GM21367 (cell line): ENCODE data around the gene TGFB1I1.
"Not testable (repeated sequence)": the region's sequence is repeated elsewhere in the genome, so short reads cannot be mapped to it uniquely, and the experiment has no call there.

Source experiments
- ATAC-seq: cut with Tn5 transposase; IDR thresholded peaks from one replicate; pipeline ENCODE4 v1.9.1; 2021; ENCODE audit not compliant: unreplicated experiment

The TGFB1I1 gene

DNA sequence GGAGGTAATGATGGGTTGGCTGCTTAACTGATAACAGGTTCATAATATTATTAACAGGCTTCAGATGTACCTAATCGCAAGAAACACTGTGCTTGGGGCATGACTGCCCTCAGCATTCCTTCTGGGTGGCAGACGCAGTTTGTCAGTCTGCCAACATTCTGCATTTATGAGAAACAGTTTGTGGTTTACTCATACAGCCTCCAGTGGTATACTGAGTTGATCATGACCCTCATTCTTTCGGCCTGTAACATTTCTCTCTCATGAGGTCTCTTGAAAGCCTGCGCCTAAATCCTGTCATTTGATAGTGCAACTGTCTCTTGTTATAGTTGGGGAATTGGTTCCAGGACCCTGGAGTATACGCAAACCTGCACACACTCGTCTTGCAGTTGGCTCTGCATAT is 41.2 kb downstream of the TGFB1I1 start:
- no peak for ATAC-seq

DNA sequence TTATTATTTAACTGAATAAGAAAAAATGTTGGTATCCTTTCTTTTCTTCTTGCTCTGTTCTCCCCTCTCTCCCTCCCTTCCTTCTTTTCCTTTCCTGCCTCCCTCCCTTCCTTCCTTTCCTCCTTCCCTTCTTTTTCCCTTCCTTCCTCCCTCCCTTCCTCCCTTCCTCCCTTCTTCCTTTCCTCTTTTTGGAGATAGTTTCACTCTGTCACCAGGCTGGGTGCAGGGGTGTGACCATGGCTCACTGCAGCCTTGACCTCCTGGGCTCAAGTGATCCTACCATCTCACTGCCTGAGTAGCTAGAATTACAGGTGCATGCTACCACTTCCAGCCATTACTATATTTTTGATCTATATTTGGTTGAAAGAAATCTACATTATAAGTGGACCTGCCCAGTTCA is 41.9 kb downstream of the TGFB1I1 start:
- no peak for ATAC-seq

DNA sequence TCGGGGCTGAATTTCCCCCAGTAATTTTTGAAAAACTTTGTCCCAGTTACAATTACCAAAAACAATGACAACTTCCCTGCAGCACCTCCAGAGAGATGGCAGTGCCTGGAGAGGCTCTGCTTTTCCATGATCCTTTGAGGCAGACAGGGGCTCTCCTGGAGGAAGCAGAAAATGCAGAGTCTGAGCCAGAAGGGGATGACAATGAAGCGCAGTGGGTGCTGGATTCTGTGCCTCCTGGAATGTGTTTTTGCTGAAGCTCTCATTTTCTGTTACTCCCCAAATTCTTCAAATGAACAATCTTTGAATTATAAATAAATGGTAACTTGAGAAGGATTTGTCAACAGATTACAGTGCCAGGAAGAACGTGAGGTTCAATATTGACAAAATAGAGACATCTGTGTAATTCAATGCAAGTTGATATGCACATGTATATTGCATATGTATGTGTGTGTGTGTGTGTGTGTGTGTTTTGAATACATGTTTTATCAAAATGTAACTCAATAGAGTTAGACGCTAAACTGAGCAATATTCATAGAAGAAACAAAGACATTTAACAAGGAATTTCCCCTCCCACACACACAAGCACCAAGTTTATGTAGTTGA is 45.9 kb downstream of the TGFB1I1 start:
- no peak for ATAC-seq

DNA sequence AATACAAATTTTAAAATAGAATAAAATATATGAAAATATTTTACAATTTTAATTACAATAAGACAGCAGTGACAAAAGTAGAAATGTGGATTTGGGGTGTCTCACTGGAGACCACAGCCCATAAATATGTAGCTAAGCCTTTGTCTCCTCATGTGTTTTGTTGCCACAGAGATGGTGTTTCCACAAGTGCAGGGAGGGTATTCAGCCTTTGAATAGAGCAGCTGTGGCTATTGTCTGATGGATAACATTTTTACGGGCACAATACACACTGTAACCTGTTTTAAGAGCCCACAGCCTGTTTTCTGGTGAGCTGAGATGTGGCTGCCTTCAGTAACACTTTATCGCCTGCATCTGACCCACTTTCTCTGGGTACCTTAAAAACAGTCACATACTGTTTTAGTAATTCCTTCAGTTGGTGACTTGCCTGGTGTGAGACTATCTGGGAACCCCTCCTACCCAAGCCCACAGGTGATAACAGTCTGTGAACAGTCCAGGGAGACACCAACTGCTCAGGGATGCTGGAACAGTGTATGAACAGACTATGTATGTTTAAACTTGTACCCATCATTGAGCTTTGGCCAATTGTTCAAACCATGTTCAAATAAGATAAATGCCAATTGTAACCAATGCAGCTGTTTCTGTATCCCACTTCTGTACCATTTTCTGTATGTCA is 47.9 kb downstream of the TGFB1I1 start:
- ATAC-seq, result no peak

DNA sequence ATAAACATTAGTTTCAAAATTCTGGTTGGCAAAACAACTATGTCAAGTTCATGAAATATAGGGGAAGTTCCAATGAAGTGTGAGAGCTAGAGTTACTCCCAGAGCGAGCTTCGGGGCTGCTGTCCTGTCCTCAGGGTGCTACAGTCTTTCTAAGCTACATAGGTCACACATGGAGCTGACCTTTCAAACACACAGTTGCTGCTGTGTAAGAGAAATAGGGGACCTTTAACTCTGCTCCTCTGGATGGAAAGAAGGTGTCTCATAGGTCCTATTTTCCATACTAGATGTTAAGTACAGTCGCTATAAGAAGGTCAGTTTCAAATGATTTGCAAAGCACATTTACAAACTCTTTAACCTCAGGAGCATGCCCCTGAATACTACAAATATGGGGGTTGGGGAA is 49.4 kb downstream of the TGFB1I1 start:
- no peak for ATAC-seq

DNA sequence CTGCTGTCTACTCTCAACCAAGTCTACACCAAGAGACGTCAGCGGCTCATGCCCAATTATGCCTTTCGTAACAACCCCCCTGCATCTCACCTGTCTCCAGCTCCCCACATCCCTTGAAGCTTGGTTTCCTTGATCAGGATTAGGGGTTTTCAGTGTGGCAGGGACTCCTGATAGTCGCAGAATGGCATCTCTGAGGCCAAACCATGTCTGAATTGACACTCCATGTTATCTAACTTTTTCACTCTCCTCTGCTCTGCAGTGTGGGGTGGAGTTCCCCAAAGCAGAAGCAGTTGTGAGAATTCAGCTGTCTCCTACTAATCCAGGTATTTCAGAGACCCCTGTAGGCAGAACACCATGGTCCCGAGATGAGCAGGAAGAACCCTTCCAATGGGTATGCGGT is 50.1 kb downstream of the TGFB1I1 start:
- ATAC-seq, result no peak

DNA sequence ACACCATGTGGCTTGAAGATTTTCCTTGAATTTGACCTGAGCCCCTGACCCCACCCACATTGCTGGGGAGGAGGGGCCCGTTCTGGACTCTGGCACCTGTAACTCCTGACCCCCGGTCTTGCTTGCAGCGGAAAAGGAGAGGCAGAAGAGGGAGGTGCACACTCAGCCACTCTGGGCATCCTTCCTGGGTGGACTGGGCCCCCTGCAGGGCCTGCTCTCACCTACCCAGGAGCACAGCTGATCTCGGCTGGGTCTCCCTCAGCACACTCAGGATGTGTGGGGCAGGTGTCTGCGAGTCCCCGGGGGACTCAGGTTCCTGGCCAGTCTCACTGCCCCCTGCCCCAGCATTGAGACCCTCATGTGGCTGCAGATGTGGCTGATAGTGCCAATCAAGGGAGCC is 51.8 kb downstream of the TGFB1I1 start:
- ATAC-seq, result not testable (repeated sequence)

DNA sequence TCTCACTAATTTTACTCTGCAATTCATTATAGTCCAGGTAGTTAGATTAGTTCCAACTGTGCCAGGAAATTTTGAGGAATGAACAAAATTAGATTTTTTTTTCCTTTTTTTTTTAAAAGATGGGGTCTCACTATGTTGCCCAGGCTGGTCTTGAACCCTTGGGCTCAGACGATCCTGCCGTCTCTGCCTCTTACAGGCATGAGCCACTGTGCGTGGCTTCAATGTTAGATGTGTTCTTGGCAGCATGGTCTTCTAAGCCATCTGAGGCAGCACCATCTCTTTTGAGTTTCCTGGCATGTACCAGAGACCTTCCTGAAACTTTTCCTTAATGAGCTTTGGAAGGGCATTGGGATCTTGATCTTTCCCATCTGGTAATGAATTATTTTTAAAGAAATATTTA is 53.2 kb downstream of the TGFB1I1 start:
- ATAC-seq, result no peak
